ENCODE measurements around the gene PRKG1. TPM values are rescaled to one million over a fixed set of nuclear protein-coding genes. Genes with fewer than 3 reads are reported as not detected.

Gene PRKG1
- polyA plus RNA-seq, 4 donors: 0.45 to 7.4 (median 1.3) TPM

DNA sequence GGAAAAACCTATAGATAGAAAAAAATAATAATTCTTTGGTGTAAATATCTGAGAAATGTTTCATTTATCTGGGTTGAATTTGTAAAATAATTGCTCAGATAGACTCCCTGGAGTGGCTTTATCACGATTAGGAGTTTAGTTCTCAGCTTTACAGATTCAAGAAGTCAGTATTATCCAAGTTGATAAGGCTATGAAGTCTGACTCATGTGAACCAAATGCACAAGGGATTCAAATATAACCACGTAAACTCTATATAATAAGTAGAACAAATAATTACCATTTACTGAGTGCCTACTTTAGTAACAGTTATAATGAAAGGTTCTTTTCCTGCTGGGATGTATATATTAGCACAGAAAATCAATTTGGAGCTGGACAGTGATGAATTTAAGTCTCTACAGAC lies 290.4 kb downstream of the PRKG1 start:
- Histone ChIP-seq H3K27ac (ENCODE audit: low read depth in 1 of 3, low read length in 2 of 3) (no peak overlapping the region), H3K4me1 (ENCODE audit: control insufficient read depth in 3 of 3, insufficient read depth in 2 of 3, low read depth in 1 of 3, low read length in 2 of 3) (no peaks in the 10 kb centered on the region), H3K4me3 (ENCODE audit: low read depth in 1 of 3, low read length in 3 of 3) (no peak overlapping the region), H3K36me3 (ENCODE audit: control insufficient read depth in 3 of 3, insufficient read depth in 2 of 3, low read depth in 1 of 3, low read length in 3 of 3) (no peaks in the 10 kb centered on the region), H3K27me3 (ENCODE audit: control insufficient read depth in 3 of 3, insufficient read depth in 3 of 3, low read length in 3 of 3) (no peaks in the 10 kb centered on the region), H3K9me3 (ENCODE audit: control insufficient read depth in 2 of 2, insufficient read depth in 1 of 2, low read depth in 1 of 2, low read length in 1 of 2) (no peaks in the 10 kb centered on the region)
- 51 to 78% (median 64%) methylated on average over 2 of the region's 2 CpGs for WGBS, 3 donors
- DNase-seq: no peak
- FAIRE-seq: no peak

DNA sequence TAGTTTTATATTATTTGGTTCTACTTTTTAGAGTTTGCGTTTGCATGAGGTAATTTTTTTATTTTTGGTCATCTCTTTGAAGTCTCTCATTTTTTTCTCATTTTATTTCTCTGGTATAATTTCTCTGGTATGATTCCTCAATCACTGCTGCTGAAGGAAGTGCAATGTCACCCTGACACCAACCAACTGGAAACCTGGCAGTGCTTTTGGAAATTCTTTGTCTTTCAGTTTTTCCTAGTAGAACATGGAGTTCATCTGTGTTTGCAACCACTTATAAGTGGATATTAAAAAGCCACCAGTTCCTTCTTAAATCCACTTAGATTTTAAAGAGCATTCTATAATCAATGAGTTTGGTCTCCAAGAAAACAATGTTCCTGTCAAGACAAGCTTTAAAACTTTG lies 291.8 kb downstream of the PRKG1 start:
- no peaks in the 10 kb centered on the region for H3K4me1 ChIP-seq (ENCODE audit: control insufficient read depth in 3 of 3, insufficient read depth in 2 of 3, low read depth in 1 of 3, low read length in 2 of 3)
- no peaks in the 10 kb centered on the region for H3K36me3 ChIP-seq (ENCODE audit: control insufficient read depth in 3 of 3, insufficient read depth in 2 of 3, low read depth in 1 of 3, low read length in 3 of 3)
- no peaks in the 10 kb centered on the region for H3K27me3 ChIP-seq (ENCODE audit: control insufficient read depth in 3 of 3, insufficient read depth in 3 of 3, low read length in 3 of 3)
- H3K27ac ChIP-seq (ENCODE audit: low read depth in 1 of 3, low read length in 2 of 3): no peak overlapping the region
- DNase-seq: no peak
- no peaks in the 10 kb centered on the region for H3K9me3 ChIP-seq (ENCODE audit: control insufficient read depth in 2 of 2, insufficient read depth in 1 of 2, low read depth in 1 of 2, low read length in 1 of 2)
- no peak for FAIRE-seq
- WGBS, 3 donors: 87 to 96% (median 94%) methylated on average over 1 of the region's 1 CpG
- H3K4me3 ChIP-seq (ENCODE audit: low read depth in 1 of 3, low read length in 3 of 3): no peak overlapping the region

- no peak for FAIRE-seq
- Histone ChIP-seq H3K4me3 (ENCODE audit: low read depth in 1 of 3, low read length in 3 of 3) (no peak overlapping the region), H3K4me1 (ENCODE audit: control insufficient read depth in 3 of 3, insufficient read depth in 2 of 3, low read depth in 1 of 3, low read length in 2 of 3) (no peaks in the 10 kb centered on the region), H3K27me3 (ENCODE audit: control insufficient read depth in 3 of 3, insufficient read depth in 3 of 3, low read length in 3 of 3) (no peaks in the 10 kb centered on the region), H3K36me3 (ENCODE audit: control insufficient read depth in 3 of 3, insufficient read depth in 2 of 3, low read depth in 1 of 3, low read length in 3 of 3) (no peaks in the 10 kb centered on the region), H3K9me3 (ENCODE audit: control insufficient read depth in 2 of 2, insufficient read depth in 1 of 2, low read depth in 1 of 2, low read length in 1 of 2) (no peaks in the 10 kb centered on the region), H3K27ac (ENCODE audit: low read depth in 1 of 3, low read length in 2 of 3) (no peak overlapping the region)
- 68 to 88% (median 82%) methylated on average over 4 of the region's 4 CpGs for WGBS, 3 donors
- DNase-seq: no peak
These were observed 292.8 kb downstream of the PRKG1 start for GRCh38 chr10:51367127-51367526.

DNA sequence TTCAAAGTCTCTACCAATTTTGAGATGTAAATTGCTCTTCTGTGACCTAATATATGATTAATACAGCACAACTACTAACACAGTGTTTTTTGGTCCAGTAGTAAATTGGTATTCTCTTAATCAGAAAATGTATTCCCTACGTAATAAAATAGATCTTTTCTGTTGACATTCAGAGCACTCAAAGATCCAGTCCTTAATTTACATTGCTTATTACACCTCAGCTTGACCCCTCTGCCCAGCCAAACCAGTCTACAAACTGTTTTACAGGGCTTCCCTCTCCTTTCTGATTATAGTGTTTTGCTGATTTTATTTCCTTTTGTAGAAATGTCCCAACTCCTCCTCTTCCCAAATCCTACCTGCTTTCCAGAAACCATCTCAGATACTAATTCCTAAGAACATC lies 293.4 kb downstream of the PRKG1 start:
- Histone ChIP-seq H3K4me1 (ENCODE audit: control insufficient read depth in 3 of 3, insufficient read depth in 2 of 3, low read depth in 1 of 3, low read length in 2 of 3) (no peaks in the 10 kb centered on the region), H3K36me3 (ENCODE audit: control insufficient read depth in 3 of 3, insufficient read depth in 2 of 3, low read depth in 1 of 3, low read length in 3 of 3) (no peaks in the 10 kb centered on the region), H3K27me3 (ENCODE audit: control insufficient read depth in 3 of 3, insufficient read depth in 3 of 3, low read length in 3 of 3) (no peaks in the 10 kb centered on the region), H3K4me3 (ENCODE audit: low read depth in 1 of 3, low read length in 3 of 3) (no peak overlapping the region), H3K9me3 (ENCODE audit: control insufficient read depth in 2 of 2, insufficient read depth in 1 of 2, low read depth in 1 of 2, low read length in 1 of 2) (no peaks in the 10 kb centered on the region), H3K27ac (ENCODE audit: low read depth in 1 of 3, low read length in 2 of 3) (no peak overlapping the region)
- WGBS, 3 donors: 87 to 95% (median 90%) methylated on average over 1 of the region's 1 CpG
- FAIRE-seq: no peak
- no peak for DNase-seq

DNA sequence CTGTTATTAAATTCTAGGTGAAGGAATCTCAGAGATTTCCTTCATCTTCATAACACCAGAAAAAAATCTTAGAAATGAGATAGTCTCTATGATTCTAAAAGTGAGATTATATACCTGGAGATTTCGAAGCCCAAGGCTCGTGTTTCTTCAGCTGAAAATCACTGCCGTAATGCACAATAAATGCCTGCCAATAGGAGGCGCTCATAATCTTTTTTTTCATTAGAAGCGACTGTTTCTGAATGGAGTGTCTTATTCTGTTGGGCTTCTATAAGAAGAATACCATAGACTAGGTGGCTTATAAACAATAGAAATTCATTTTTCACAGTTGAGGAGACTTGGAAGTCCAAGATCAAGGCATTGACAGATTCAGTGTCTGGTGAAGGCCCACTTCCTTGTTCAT lies 294.7 kb downstream of the PRKG1 start:
- no peaks in the 10 kb centered on the region for H3K27me3 ChIP-seq (ENCODE audit: control insufficient read depth in 3 of 3, insufficient read depth in 3 of 3, low read length in 3 of 3)
- DNase-seq (no peak), FAIRE-seq (no peak)
- no peaks in the 10 kb centered on the region for H3K4me1 ChIP-seq (ENCODE audit: control insufficient read depth in 3 of 3, insufficient read depth in 2 of 3, low read depth in 1 of 3, low read length in 2 of 3)
- no peaks in the 10 kb centered on the region for H3K9me3 ChIP-seq (ENCODE audit: control insufficient read depth in 2 of 2, insufficient read depth in 1 of 2, low read depth in 1 of 2, low read length in 1 of 2)
- H3K27ac ChIP-seq (ENCODE audit: low read depth in 1 of 3, low read length in 2 of 3): no peak overlapping the region
- H3K4me3 ChIP-seq (ENCODE audit: low read depth in 1 of 3, low read length in 3 of 3): no peak overlapping the region
- WGBS, 3 donors: 87 to 90% (median 88%) methylated on average over 5 of the region's 5 CpGs
- H3K36me3 ChIP-seq (ENCODE audit: control insufficient read depth in 3 of 3, insufficient read depth in 2 of 3, low read depth in 1 of 3, low read length in 3 of 3): no peaks in the 10 kb centered on the region

- DNase-seq (no peak), FAIRE-seq (no peak)
- Histone ChIP-seq H3K27me3 (ENCODE audit: control insufficient read depth in 3 of 3, insufficient read depth in 3 of 3, low read length in 3 of 3) (no peaks in the 10 kb centered on the region), H3K4me1 (ENCODE audit: control insufficient read depth in 3 of 3, insufficient read depth in 2 of 3, low read depth in 1 of 3, low read length in 2 of 3) (no peaks in the 10 kb centered on the region), H3K4me3 (ENCODE audit: low read depth in 1 of 3, low read length in 3 of 3) (no peak overlapping the region), H3K27ac (ENCODE audit: low read depth in 1 of 3, low read length in 2 of 3) (no peak overlapping the region), H3K9me3 (ENCODE audit: control insufficient read depth in 2 of 2, insufficient read depth in 1 of 2, low read depth in 1 of 2, low read length in 1 of 2) (no peaks in the 10 kb centered on the region), H3K36me3 (ENCODE audit: control insufficient read depth in 3 of 3, insufficient read depth in 2 of 3, low read depth in 1 of 3, low read length in 3 of 3) (no peaks in the 10 kb centered on the region)
- 82 to 88% (median 87%) methylated on average over 2 of the region's 2 CpGs for WGBS, 3 donors
These were observed 295.6 kb downstream of the PRKG1 start for GRCh38 chr10:51369903-51370302.

GRCh38 chr10:51371743-51372142 lies 297.5 kb downstream of the PRKG1 start:
- 55 to 61% (median 59%) methylated on average over 2 of the region's 2 CpGs for WGBS, 3 donors
- H3K4me3 ChIP-seq (ENCODE audit: low read depth in 1 of 3, low read length in 3 of 3): no peak overlapping the region
- no peak for FAIRE-seq

DNA sequence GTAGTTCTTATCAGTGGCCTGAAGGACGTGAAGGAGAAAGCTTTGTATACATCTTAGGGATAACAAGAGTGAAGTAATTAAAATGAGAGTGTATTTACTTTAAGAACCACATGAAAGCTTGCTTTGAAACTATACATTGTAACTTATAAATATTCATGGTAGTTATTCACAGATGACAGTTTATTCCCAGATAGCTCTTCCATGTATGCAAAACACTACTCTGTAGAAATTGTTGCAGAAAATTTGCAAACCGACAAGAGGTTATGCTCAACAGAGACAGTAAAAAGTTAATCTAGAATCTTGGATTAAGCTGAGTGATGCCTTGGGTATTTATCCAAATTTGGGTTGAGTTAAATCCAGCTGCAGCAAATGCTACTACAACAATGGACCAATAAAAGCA lies 301.5 kb downstream of the PRKG1 start:
- no peak overlapping the region for H3K27ac ChIP-seq (ENCODE audit: low read depth in 1 of 3, low read length in 2 of 3)
- H3K27me3 ChIP-seq (ENCODE audit: control insufficient read depth in 3 of 3, insufficient read depth in 3 of 3, low read length in 3 of 3): no peaks in the 10 kb centered on the region
- FAIRE-seq (no peak), DNase-seq (no peak)
- WGBS, 3 donors: 64 to 79% (median 70%) methylated on average over 2 of the region's 2 CpGs
- no peaks in the 10 kb centered on the region for H3K4me1 ChIP-seq (ENCODE audit: control insufficient read depth in 3 of 3, insufficient read depth in 2 of 3, low read depth in 1 of 3, low read length in 2 of 3)
- H3K36me3 ChIP-seq (ENCODE audit: control insufficient read depth in 3 of 3, insufficient read depth in 2 of 3, low read depth in 1 of 3, low read length in 3 of 3): no peaks in the 10 kb centered on the region
- no peaks in the 10 kb centered on the region for H3K9me3 ChIP-seq (ENCODE audit: control insufficient read depth in 2 of 2, insufficient read depth in 1 of 2, low read depth in 1 of 2, low read length in 1 of 2)
- no peak overlapping the region for H3K4me3 ChIP-seq (ENCODE audit: low read depth in 1 of 3, low read length in 3 of 3)

More at GRCh38 chr10:51371743-51372142, 297.5 kb downstream of the PRKG1 start:
- Histone ChIP-seq H3K36me3 (ENCODE audit: control insufficient read depth in 3 of 3, insufficient read depth in 2 of 3, low read depth in 1 of 3, low read length in 3 of 3) (no peaks in the 10 kb centered on the region), H3K9me3 (ENCODE audit: control insufficient read depth in 2 of 2, insufficient read depth in 1 of 2, low read depth in 1 of 2, low read length in 1 of 2) (no peaks in the 10 kb centered on the region), H3K4me1 (ENCODE audit: control insufficient read depth in 3 of 3, insufficient read depth in 2 of 3, low read depth in 1 of 3, low read length in 2 of 3) (no peaks in the 10 kb centered on the region), H3K27ac (ENCODE audit: low read depth in 1 of 3, low read length in 2 of 3) (no peak overlapping the region), H3K27me3 (ENCODE audit: control insufficient read depth in 3 of 3, insufficient read depth in 3 of 3, low read length in 3 of 3) (no peaks in the 10 kb centered on the region)
- no peak for DNase-seq

DNA sequence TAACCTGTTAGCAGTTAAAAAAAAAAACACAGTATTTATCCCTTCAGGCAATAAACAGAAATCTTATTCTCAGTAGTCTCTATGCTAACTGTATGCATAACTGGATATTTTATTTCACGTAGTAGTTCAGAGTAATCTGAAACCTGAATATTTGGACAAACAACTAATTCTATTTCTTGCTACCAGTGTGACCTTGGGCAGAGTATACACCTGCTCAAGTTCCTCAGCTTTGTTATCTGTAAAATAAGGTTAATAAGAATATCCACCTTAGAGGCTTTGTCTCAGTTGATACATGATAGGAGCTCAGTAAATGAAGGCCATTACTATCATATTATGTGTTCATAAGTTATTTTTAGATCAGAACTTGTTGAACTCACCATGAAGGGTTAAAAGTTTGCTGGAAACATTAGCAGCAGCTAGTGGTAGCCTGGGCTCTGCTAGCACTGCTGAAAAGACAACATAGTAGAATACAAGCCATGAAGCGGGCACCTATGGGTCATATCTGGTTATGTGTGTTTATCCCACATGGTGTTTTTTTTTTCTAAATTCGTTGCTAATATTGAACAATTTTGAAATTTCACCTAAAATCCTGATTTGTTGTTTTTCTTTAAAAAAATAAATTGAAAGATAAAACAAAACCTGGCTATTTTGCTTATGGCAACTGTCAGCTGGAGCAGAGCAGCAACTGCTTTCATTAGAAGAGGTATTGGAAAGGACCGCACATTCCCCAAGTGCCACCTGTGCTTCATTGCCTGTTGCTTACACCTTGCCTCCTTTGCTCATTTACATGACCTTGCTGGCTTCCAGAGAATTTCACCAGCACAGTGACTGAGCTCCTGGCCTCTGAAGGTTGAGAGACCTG lies 303.0 kb downstream of the PRKG1 start:
- Histone ChIP-seq H3K27ac (ENCODE audit: low read depth in 1 of 3, low read length in 2 of 3) (no peak overlapping the region), H3K9me3 (ENCODE audit: control insufficient read depth in 2 of 2, insufficient read depth in 1 of 2, low read depth in 1 of 2, low read length in 1 of 2) (no peaks in the 10 kb centered on the region), H3K4me3 (ENCODE audit: low read depth in 1 of 3, low read length in 3 of 3) (no peak overlapping the region), H3K27me3 (ENCODE audit: control insufficient read depth in 3 of 3, insufficient read depth in 3 of 3, low read length in 3 of 3) (no peaks in the 10 kb centered on the region), H3K36me3 (ENCODE audit: control insufficient read depth in 3 of 3, insufficient read depth in 2 of 3, low read depth in 1 of 3, low read length in 3 of 3) (no peaks in the 10 kb centered on the region), H3K4me1 (ENCODE audit: control insufficient read depth in 3 of 3, insufficient read depth in 2 of 3, low read depth in 1 of 3, low read length in 2 of 3) (no peaks in the 10 kb centered on the region)
- FAIRE-seq (no peak), DNase-seq (no peak)
- WGBS, 3 donors: 76 to 86% (median 85%) methylated on average over 4 of the region's 4 CpGs
